Natural killer cell (primary cell): ENCODE data around the gene INPP5A. TPM values are rescaled to one million over a fixed set of nuclear protein-coding genes. Genes with fewer than 3 reads are reported as not detected.

Source experiments
- ATAC-seq, 3 donors: fragments of 150-1000 bp in 2 of 3; fragments of 200-7000 bp in 1 of 3; cut with Tn5 transposase; 1 replicate in 1 of 3; 2 replicates in 2 of 3; pipeline ENCODE4 v1.10.0; 2021; ENCODE audit warnings: mild to moderate bottlenecking in 2 of 3, moderate library complexity in 2 of 3
- DNase-seq, 2 donors: peaks; one replicate each; pipeline versions ENCODE4 v3.0.0 to v3.0.0-alpha.2; 2013 to 2021; ENCODE audit warnings: mixed read lengths in 1 of 2
- H3K27ac ChIP-seq: one replicate; pipeline ENCODE4 v1.5.1; 2013; ENCODE audit warnings: mild to moderate bottlenecking, low read length
- H3K27me3 ChIP-seq: one replicate; pipeline ENCODE4 v1.6.1; 2013; ENCODE audit warnings: low read length; ENCODE audit not compliant: control insufficient read depth, insufficient read depth
- H3K36me3 ChIP-seq: one replicate; pipeline ENCODE4 v1.6.1; 2013; ENCODE audit warnings: low read length; ENCODE audit not compliant: control insufficient read depth, insufficient read depth
- H3K4me1 ChIP-seq: one replicate; pipeline ENCODE4 v1.6.1; 2013; ENCODE audit warnings: low read length; ENCODE audit not compliant: control insufficient read depth, insufficient read depth
- H3K4me3 ChIP-seq: one replicate; pipeline ENCODE4 v1.5.1; 2013; ENCODE audit warnings: low read length
- H3K9me3 ChIP-seq: one replicate; pipeline ENCODE4 v1.6.1; 2013; ENCODE audit warnings: low read length; ENCODE audit not compliant: control insufficient read depth, insufficient read depth
- H3K27ac Mint-ChIP-seq, 2 donors: one replicate each; pipeline ENCODE4 v1.8.0; 2022; ENCODE audit warnings: mild to moderate bottlenecking in 2 of 2, mixed read lengths in 2 of 2, moderate library complexity in 1 of 2
- H3K27me3 Mint-ChIP-seq, 2 donors: one replicate each; pipeline ENCODE4 v1.8.0; 2022; ENCODE audit warnings: low read depth in 2 of 2, mixed read lengths in 2 of 2
- H3K36me3 Mint-ChIP-seq: one replicate; pipeline ENCODE4 v1.8.0; 2022; ENCODE audit warnings: mixed read lengths
- H3K4me1 Mint-ChIP-seq, 2 donors: one replicate each; pipeline ENCODE4 v1.8.0; 2022; ENCODE audit warnings: mixed read lengths in 2 of 2
- H3K4me3 Mint-ChIP-seq: one replicate; pipeline ENCODE4 v1.8.0; 2022; ENCODE audit warnings: mild to moderate bottlenecking, moderate library complexity, mixed read lengths
- H3K9me3 Mint-ChIP-seq, 2 donors: one replicate each; pipeline ENCODE4 v1.8.0; 2022; ENCODE audit warnings: mixed read lengths in 2 of 2
- CTCF ChIP-seq: fragments of 200-600 bp; IDR thresholded peaks from one replicate; pipeline ENCODE4 v1.8.0; 2022; ENCODE audit warnings: antibody characterized with exemption
- WGBS: methylation state at CpG from one replicate; pipeline ENCODE4 v1.1.7; 2013; ENCODE audit warnings: missing lambda C conversion rate; ENCODE audit not compliant: insufficient coverage; 5-methylcytosine and 5-hydroxymethylcytosine counted together
- intact Hi-C: fragments of 100-400 bp; cut with micrococcal nuclease; formaldehyde crosslinking; loops from one replicate; pipeline ENCODE4 v1.14.2; 2022
- total RNA-seq, 4 donors: library from RNA; stranded (reverse); fragments of 120-200 nt in 1 of 4; gene quantifications; one replicate each; pipeline versions ENCODE4 v1.2.3 to v1.2.4, GENCODE V29; 2013 to 2022

INPP5A gene
- total RNA-seq, 3 donors from 2014 or later (not counting 1 experiment from before 2014, with no cell fraction given) = 12.6 to 38.6 (median 18.6) TPM

- no peak overlapping the region for H3K27ac ChIP-seq
- no peaks in the 10 kb centered on the region for H3K9me3 ChIP-seq
- Mint-ChIP-seq H3K36me3 (no peaks in the 10 kb centered on the region), H3K9me3 (no peaks in the 10 kb centered on the region), H3K27me3 (peaks cover 0 to 11% of the 10 kb centered on the region in 2 donors), H3K4me3 (no peak overlapping the region), H3K27ac (no peak overlapping the region), H3K4me1 (peaks cover 0 to 5% of the 10 kb centered on the region in 2 donors)
- no peak for ATAC-seq
- H3K36me3 ChIP-seq = no peaks in the 10 kb centered on the region
- TF ChIP-seq CTCF = no peak
- H3K4me3 ChIP-seq = no peak overlapping the region
- no peak for DNase-seq
- intact Hi-C loops = no loop called here
- H3K4me1 ChIP-seq = no peaks in the 10 kb centered on the region
- no peaks in the 10 kb centered on the region for H3K27me3 ChIP-seq
- WGBS = 86% methylated on average over 16 of the region's 16 CpGs
Measured at GRCh38 chr10:132493756-132494290, 43.8 kb upstream of the INPP5A start.

GRCh38 chr10:132494866-132495630 is 42.5 kb upstream of the INPP5A start:
- Mint-ChIP-seq H3K27me3 (peaks cover 0 to 11% of the 10 kb centered on the region in 2 donors), H3K27ac (no peak overlapping the region), H3K4me3 (no peak overlapping the region), H3K9me3 (no peaks in the 10 kb centered on the region), H3K36me3 (no peaks in the 10 kb centered on the region), H3K4me1 (peaks cover 0 to 5% of the 10 kb centered on the region in 2 donors)
- WGBS = 85% methylated on average over 11 of the region's 11 CpGs
- no peaks in the 10 kb centered on the region for H3K27me3 ChIP-seq
- intact Hi-C loops = no loop called here
- no peak for TF ChIP-seq CTCF
- H3K9me3 ChIP-seq = no peaks in the 10 kb centered on the region
- H3K4me3 ChIP-seq = no peak overlapping the region
- no peak for DNase-seq
- no peaks in the 10 kb centered on the region for H3K36me3 ChIP-seq
- no peak overlapping the region for H3K27ac ChIP-seq
- ATAC-seq = no peak
- no peaks in the 10 kb centered on the region for H3K4me1 ChIP-seq

GRCh38 chr10:132496360-132497062 is 41.1 kb upstream of the INPP5A start:
- ATAC-seq (no peak), DNase-seq (no peak)
- Histone ChIP-seq H3K36me3 (no peaks in the 10 kb centered on the region), H3K4me1 (no peaks in the 10 kb centered on the region), H3K27ac (no peak overlapping the region), H3K27me3 (no peaks in the 10 kb centered on the region), H3K4me3 (no peak overlapping the region), H3K9me3 (no peaks in the 10 kb centered on the region)
- no peak overlapping the region for H3K27ac Mint-ChIP-seq
- intact Hi-C loops = no loop called here
- H3K36me3 Mint-ChIP-seq = no peaks in the 10 kb centered on the region
- WGBS = 80% methylated on average over 13 of the region's 13 CpGs
- TF ChIP-seq CTCF = no peak
- no peak overlapping the region for H3K4me3 Mint-ChIP-seq
- H3K4me1 Mint-ChIP-seq = peaks cover 0 to 5% of the 10 kb centered on the region in 2 donors
- H3K9me3 Mint-ChIP-seq = no peaks in the 10 kb centered on the region
- peaks cover 8 to 14% of the 10 kb centered on the region in 2 donors for H3K27me3 Mint-ChIP-seq
